ENCODE results near the gene PRR18.

- TF ChIP-seq, protein P1, sequence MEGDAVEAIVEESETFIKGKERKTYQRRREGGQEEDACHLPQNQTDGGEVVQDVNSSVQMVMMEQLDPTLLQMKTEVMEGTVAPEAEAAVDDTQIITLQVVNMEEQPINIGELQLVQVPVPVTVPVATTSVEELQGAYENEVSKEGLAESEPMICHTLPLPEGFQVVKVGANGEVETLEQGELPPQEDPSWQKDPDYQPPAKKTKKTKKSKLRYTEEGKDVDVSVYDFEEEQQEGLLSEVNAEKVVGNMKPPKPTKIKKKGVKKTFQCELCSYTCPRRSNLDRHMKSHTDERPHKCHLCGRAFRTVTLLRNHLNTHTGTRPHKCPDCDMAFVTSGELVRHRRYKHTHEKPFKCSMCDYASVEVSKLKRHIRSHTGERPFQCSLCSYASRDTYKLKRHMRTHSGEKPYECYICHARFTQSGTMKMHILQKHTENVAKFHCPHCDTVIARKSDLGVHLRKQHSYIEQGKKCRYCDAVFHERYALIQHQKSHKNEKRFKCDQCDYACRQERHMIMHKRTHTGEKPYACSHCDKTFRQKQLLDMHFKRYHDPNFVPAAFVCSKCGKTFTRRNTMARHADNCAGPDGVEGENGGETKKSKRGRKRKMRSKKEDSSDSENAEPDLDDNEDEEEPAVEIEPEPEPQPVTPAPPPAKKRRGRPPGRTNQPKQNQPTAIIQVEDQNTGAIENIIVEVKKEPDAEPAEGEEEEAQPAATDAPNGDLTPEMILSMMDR (IDR thresholded peaks at IDR 0.05), result no peak
- TF ChIP-seq POLR2A (IDR thresholded peaks at IDR 0.05), result no peak
These were observed 23.6 kb upstream of the PRR18 start for GRCh38 chr6:166331503-166332415.

All from lower leg skin (tissue), 3 donors.